ENCODE measurements around the gene NAA20.

The NAA20 gene

GRCh38 chr20:20019123-20019522 lies 2.0 kb downstream of the NAA20 start:
- DNase-seq (ENCODE audit: low spot score): peak; percentile 43

DNA sequence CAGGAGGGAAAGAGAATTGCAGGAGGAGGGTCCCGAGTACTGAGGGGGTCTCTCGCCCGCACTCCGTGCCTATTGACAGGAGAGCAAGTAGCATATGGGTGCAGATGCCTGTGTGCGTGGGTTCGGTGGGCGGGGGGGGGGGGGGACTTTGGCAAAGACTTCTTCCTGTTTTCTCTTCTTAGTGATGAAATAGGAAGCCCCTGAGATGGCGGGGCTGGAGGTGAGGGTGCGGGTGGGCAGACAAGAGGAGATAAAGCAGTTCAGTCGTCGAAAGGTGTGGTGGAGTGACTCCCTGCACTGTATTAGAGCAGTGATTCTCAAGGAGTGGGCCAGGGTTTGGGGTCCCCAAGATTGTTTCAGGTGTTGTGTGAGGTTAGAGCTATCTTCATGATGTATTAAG lies 3.7 kb downstream of the NAA20 start:
- no peak for DNase-seq (ENCODE audit: low spot score)

DNA sequence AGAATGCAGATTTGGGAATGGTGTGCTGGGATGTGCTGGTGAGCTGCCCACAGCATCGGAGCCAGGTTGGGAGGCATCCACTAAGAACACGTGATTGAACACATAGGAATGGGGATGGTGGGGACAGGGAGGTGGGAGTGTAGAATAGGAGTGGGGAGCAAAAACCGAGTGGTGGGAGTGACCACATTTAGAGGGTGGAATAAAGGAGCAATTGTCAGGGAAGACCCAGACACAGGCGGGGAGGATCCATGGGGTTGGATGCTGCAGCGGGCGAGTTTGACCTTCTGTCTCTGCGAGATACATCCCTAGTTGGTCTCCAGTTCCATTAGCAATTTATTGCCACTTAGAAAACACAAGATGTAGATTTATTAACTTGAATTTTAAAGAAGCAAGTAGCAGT lies 4.7 kb downstream of the NAA20 start:
- DNase-seq (ENCODE audit: low spot score): no peak

DNA sequence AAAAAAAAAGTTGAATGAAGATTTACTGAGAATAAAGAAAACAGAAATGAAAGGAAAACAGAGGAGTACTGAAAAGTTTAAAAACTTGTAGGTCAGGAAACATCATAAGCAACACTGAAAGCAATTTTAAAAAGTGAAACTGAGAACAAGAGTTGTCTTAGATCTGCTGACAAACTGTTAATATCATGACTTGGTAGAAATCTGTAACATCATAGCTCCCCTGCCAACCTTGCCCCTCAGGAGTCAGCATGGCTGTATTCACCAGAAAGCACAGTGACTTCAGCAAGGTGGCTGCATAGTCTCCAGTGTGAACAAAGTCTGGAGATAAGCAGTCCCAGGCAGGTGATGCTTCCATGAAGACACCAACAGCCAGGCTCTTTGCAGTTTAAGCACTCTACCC lies 5.3 kb downstream of the NAA20 start:
- DNase-seq (ENCODE audit: low spot score): no peak

DNA sequence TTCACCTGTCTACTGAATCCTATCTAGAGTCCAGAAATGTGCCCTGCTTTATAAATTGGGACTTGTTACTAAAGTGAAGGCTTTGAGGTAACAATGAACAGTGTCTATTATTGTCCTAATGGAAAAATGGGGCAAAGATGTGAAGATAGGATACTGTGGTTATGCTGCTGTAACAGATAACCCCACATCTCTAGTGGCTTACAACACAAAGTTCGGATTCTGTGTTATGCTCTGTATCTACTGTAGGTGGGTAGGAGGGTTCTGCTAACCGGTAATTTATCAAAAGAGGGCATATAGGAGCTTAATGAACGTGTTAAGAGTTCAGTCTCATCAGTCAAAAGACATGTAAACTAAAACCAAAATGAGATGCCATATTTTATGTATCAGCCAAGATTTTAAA lies 6.2 kb downstream of the NAA20 start:
- no peak for DNase-seq (ENCODE audit: low spot score)

- DNase-seq (ENCODE audit: low spot score): no peak
These were observed 7.8 kb downstream of the NAA20 start for GRCh38 chr20:20024942-20025341.

DNA sequence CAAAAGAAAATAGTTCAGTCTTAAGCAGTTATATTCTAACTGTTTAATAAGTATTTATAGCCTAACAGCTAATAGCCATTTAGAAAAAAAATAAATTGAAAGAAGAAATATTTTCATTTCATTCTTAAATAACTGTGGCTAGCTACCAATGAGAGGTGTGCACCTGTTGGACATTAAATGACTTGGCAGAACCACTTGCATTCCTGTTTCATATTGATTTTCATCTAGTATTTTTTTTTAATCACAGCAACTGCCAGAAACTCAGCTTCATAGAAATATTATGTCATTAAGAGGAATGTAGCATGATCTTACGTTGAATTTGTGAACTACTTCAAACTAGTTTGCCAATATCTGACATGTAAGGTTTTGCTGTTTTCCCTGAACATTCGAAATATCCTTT lies 10.1 kb downstream of the NAA20 start:
- no peak for DNase-seq (ENCODE audit: low spot score)

DNA sequence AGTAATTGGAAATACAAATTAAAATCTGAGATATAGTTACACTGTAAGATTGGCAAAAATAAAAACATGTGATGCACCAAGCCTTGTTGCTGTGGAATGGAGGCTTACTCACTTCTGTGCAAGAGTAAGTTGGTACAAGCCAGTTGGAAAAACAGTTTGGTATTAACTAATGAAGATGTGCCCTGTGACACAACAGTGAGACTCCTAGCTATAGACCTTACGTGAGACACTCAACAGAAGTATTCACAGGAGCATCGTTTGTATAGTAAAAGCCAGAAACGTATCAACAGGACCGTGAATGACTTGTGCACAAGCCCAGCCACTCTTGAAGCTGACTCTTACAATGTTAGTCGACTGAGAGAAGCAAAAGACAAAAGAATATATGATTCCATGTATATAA lies 14.6 kb downstream of the NAA20 start:
- DNase-seq (ENCODE audit: low spot score): no peak

GRCh38 chr20:20034486-20034885 lies 17.3 kb downstream of the NAA20 start:
- DNase-seq (ENCODE audit: low spot score): no peak

DNA sequence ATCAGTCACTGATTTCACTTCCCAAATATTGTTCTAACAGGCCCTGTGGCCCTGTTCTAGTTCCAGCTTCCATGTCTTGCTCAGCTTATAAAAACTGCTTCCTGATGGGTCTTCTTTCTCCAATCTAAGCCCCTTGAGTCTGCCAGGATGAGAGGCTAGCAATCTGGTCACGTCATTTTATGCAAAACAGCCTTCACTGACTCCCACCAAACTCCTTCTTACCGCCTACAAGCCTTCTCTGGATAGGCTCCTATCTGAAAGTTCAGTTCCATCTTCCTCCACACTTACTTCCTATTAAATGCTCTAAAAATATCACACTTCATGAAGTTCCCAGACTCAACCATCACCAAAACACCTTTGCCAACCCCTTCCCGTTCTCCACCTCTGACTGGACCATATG lies 19.6 kb downstream of the NAA20 start:
- DNase-seq (ENCODE audit: low spot score): no peak

DNA sequence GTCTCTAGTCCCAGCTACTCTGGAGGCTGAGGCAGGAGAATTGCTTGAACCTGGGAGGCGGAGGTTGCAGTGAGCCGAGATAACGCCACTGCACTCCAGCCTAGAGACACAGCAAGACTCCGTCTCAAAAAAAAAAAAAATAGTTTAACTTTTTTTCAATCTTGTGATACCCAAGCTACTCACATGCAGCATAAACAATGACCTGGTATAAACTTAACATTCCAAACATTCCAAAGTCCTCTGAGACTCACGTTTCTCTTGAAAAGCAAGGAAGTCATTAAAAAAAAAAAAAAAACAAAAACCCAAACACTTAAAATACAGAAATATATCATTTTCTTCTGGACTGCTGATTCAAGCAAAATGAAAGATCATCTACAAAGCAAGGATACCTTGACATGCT lies 20.8 kb downstream of the NAA20 start:
- DNase-seq (ENCODE audit: low spot score): no peak

DNA sequence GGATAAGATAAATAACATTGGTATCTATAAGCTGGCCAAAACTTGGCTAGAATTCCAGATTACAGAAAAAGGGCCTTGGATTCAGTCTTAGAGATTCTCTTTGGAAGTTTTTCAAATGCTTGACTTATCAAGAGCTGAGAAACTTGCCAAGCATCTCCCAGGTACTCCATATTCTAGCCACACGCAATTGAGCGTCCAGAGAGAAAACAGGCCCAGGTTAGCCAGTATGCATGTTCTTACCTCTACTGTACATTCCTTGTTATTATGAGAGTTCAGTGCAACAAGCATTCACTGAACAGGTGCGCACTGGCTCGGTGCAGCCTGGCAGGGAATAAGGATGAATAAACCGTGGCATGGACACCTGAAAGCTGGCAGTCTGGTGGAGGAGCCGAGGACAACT lies 21.4 kb downstream of the NAA20 start:
- no peak for DNase-seq (ENCODE audit: low spot score)

GRCh38 chr20:20039752-20040387 lies 22.7 kb downstream of the NAA20 start:
- no peak for DNase-seq (ENCODE audit: low spot score)

DNA sequence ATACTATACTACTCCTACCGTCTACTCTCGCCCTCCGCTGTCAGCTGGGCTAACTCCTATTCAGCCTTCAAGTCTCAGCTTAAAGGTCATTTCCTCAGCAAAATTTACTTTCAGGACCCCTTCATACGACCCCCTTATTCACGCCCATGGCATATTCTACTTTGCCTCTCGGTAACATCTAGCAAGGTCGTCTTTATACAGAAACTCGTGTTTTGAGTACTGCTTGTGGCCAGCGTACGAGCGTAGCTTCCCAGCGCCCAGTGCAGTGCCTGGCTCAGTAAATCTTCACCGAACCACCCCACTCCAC lies 34.6 kb downstream of the NAA20 start:
- peak; percentile 5 for DNase-seq (ENCODE audit: low spot score)

DNA sequence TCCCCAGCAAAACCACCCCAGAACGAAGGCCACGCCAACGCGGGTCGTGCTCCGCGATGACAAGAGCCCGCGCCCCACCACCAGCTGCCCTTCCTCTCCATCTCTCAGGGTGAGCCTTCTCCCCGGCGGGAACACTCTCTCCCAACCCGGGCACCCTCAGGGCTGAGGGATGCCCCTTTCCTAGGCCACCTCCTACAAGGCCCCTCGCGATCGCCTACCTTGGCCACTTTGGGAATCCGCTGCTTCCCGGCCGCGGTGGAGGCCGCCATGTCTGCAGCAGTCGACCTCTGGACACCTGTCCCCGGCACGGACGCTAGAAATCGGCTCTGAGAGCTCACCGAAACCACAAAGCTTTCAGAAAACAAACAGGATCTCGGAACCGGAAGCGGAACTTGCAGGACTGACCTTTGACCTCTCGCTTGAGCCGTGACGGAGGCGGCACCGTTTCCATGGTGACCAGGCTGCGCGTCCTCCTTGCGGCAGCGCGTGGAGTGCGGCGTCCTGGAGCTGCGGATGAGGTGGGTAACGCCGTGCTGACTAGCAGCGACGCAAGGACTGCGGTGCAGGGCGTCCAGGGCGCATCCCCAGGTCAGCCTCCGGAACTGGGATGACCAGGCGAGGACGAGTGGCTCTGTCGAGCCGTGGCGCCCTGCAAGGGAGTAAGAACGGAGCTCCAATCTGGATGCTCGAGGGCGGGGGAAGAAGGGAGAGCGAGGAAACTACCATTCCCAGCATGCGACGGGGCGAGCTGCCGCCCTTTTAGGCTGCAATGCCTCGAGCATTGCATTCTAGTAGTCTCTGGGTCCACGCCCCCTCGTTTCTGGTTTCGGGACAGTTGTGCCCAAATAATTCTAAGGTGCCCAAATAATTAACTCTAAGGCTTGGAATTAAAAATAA lies 35.2 kb downstream of the NAA20 start, which contains the start of the genes CFAP61 and CRNKL1:
Gene CFAP61, plus strand, starts transcription at position 459 of the 897 bp plus-strand sequence. CDS start 4,122 bp downstream, outside the sequence.
Gene CRNKL1, minus strand, starts transcription at position 393 of the 897 bp plus-strand sequence. Its CDS starts 124 bp downstream, at position 269.
- DNase-seq (ENCODE audit: low spot score): peak; percentile 98

- DNase-seq (ENCODE audit: low spot score): no peak
These were observed 43.3 kb downstream of the NAA20 start for GRCh38 chr20:20060234-20060998.

- no peak for DNase-seq (ENCODE audit: low spot score)
These were observed 47.0 kb downstream of the NAA20 start for GRCh38 chr20:20063941-20064702.

GRCh38 chr20:20065361-20065760 lies 48.2 kb downstream of the NAA20 start:
- no peak for DNase-seq (ENCODE audit: low spot score)

- peak; percentile 11 for DNase-seq (ENCODE audit: low spot score)
These were observed 53.9 kb downstream of the NAA20 start for GRCh38 chr20:20070871-20071726.

GRCh38 chr20:20073801-20074371 lies 56.7 kb downstream of the NAA20 start:
- no peak for DNase-seq (ENCODE audit: low spot score)

DNA sequence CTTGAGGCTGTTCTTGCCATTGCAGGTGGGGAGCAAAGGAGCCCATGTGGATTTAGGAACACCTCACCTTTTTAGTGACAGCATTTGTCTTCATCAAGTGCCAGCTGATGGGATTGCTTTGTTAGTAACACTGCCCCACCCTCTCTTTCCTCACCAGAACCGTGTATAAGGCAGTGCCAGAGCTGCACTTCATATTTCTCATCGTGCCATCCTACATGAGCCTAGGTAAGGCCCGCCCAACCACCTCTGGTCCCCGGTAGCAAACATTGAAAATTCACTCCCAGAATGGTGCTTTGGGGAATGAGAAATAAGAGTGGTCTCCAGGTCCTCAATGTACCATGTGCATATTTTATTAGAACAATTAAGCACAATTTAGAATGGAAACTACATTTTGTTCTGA lies 57.9 kb downstream of the NAA20 start:
- DNase-seq (ENCODE audit: low spot score): no peak

Measured in hematopoietic multipotent progenitor cell treated with erythropoietin and hydrocortisone succinate and interleukin-3 and kit ligand, for 15 days (in vitro differentiated cells).